ENCODE measurements around the gene FAP.

FAP gene

GRCh38 chr2:162243294-162243693 lies at the start of gene FAP:
TSS of gene FAP (minus strand) at chr2:162243445. CDS start at chr2:162243327, 118 bp downstream.
- DNase-seq: no peak

- no peak for DNase-seq
These were observed 48.5 kb upstream of the FAP start for GRCh38 chr2:162291748-162292147.

- DNase-seq: no peak
These were observed 39.6 kb upstream of the FAP start for GRCh38 chr2:162282765-162283425.

- no peak for DNase-seq
These were observed 37.4 kb upstream of the FAP start for GRCh38 chr2:162280654-162281053.

GRCh38 chr2:162277381-162277780 lies 34.1 kb upstream of the FAP start:
- DNase-seq: no peak

GRCh38 chr2:162267996-162268395 lies 24.8 kb upstream of the FAP start:
- DNase-seq: no peak

- no peak for DNase-seq
These were observed 24.3 kb upstream of the FAP start for GRCh38 chr2:162267496-162267895.

GRCh38 chr2:162266460-162266760 lies 23.2 kb upstream of the FAP start:
- no peak for DNase-seq

- no peak for DNase-seq
These were observed 22.6 kb upstream of the FAP start for GRCh38 chr2:162265666-162266459.

GRCh38 chr2:162261032-162261945 lies 18.0 kb upstream of the FAP start:
- DNase-seq: no peak

GRCh38 chr2:162258686-162259085 lies 15.4 kb upstream of the FAP start:
- no peak for DNase-seq

- no peak for DNase-seq
These were observed 14.9 kb upstream of the FAP start for GRCh38 chr2:162258169-162258568.

GRCh38 chr2:162257425-162257824 lies 14.2 kb upstream of the FAP start:
- DNase-seq: no peak

- DNase-seq: no peak
These were observed 13.3 kb upstream of the FAP start for GRCh38 chr2:162256591-162256991.

GRCh38 chr2:162254236-162254871 lies 11.1 kb upstream of the FAP start:
- DNase-seq: no peak

GRCh38 chr2:162253435-162253834 lies 10.2 kb upstream of the FAP start:
- no peak for DNase-seq

- no peak for DNase-seq
These were observed 8.9 kb upstream of the FAP start for GRCh38 chr2:162252153-162252552.

GRCh38 chr2:162245781-162246180 lies 2.5 kb upstream of the FAP start:
- no peak for DNase-seq

GRCh38 chr2:162245061-162245460 lies 1.8 kb upstream of the FAP start:
- DNase-seq: no peak

- no peak for DNase-seq
These were observed 1.3 kb upstream of the FAP start for GRCh38 chr2:162244541-162245031.

- no peak for DNase-seq
These were observed 470 bp upstream of the FAP start for GRCh38 chr2:162243715-162244114.

- peak; percentile 25 for DNase-seq
These were observed 512 bp downstream of the FAP start for GRCh38 chr2:162242586-162243280.

Measured in NCI-H69 (cell line).